Caco-2 (cell line): ENCODE results near the gene CRABP1. TPM values are rescaled to one million over a fixed set of nuclear protein-coding genes. Genes with fewer than 3 reads are reported as not detected.

ENCODE experiments used
- BruUV-seq: library from RNA; stranded (reverse); fragments of 400-500 nt; replicated peaks from 2 replicates; lab custom pipeline; 2021; lab: Mats Ljungman, UMichigan
- CTCF ChIA-PET: fragments of 300-600 bp; sonication (Branson Sonifier 250); formaldehyde crosslinking; loops from one replicate; lab custom pipeline; 2022; ENCODE audit warnings: antibody characterized with exemption; lab: Charles Lee
- POLR2A ChIA-PET: fragments of 300-600 bp; sonication (Branson Sonifier 250); formaldehyde crosslinking; loops from one replicate; lab custom pipeline; 2022; ENCODE audit warnings: antibody characterized with exemption; lab: Charles Lee
- DNase-seq, 2 experiments: peaks; one replicate each; pipeline versions ENCODE4 v3.0.0 to v3.0.0-alpha.2; 2020 to 2022
- H3K27me3 ChIP-seq: replicated peaks from 2 replicates; pipeline ENCODE4 v1.6.0; 2011; ENCODE audit warnings: low read length; ENCODE audit not compliant: control insufficient read depth, insufficient read depth
- H3K36me3 ChIP-seq: 2 replicates; pipeline ENCODE4 v1.5.1; 2011; ENCODE audit warnings: low read length; ENCODE audit not compliant: control insufficient read depth, insufficient read depth
- H3K4me1 ChIP-seq: fragments of 250-450 bp; sonication (Bioruptor Pico); 2 replicates; pipeline ENCODE4 v1.5.1; 2020; ENCODE audit warnings: mild to moderate bottlenecking
- H3K4me3 ChIP-seq: 2 replicates; pipeline ENCODE4 v1.5.1; 2011; ENCODE audit warnings: low read depth, mild to moderate bottlenecking, control low read depth, low read length
- H3K9me3 ChIP-seq: fragments of 250-450 bp; sonication (Bioruptor Pico); 2 replicates; pipeline ENCODE4 v1.5.1; 2020; ENCODE audit warnings: mild to moderate bottlenecking, moderate library complexity
- H3K27ac Mint-ChIP-seq: one replicate; pipeline ENCODE4 v1.8.0; 2022; ENCODE audit warnings: mixed read lengths; ENCODE audit not compliant: unreplicated experiment
- H3K27me3 Mint-ChIP-seq: one replicate; pipeline ENCODE4 v1.8.0; 2022; ENCODE audit warnings: mixed read lengths; ENCODE audit not compliant: insufficient read depth, unreplicated experiment
- H3K36me3 Mint-ChIP-seq: one replicate; pipeline ENCODE4 v1.8.0; 2022; ENCODE audit warnings: mild to moderate bottlenecking, mixed read lengths; ENCODE audit not compliant: insufficient read depth, unreplicated experiment
- H3K4me1 Mint-ChIP-seq: one replicate; pipeline ENCODE4 v1.8.0; 2022; ENCODE audit warnings: low read depth, mixed read lengths; ENCODE audit not compliant: unreplicated experiment
- H3K4me3 Mint-ChIP-seq: one replicate; pipeline ENCODE4 v1.8.0; 2022; ENCODE audit warnings: mild to moderate bottlenecking, moderate library complexity, mixed read lengths; ENCODE audit not compliant: unreplicated experiment
- H3K9me3 Mint-ChIP-seq: one replicate; pipeline ENCODE4 v1.8.0; 2022; ENCODE audit warnings: mixed read lengths; ENCODE audit not compliant: unreplicated experiment
- CTCF ChIP-seq, 2 experiments: fragments of 200-600 bp in 1 of 2; IDR thresholded peaks; 1 replicate in 1 of 2; 2 replicates in 1 of 2; pipeline versions ENCODE4 v1.5.1 to v1.8.0; 2011 to 2022; ENCODE audit warnings: antibody characterized with exemption in 1 of 2, control low read depth in 1 of 2, inconsistent platforms in 1 of 2, low read depth in 1 of 2, low read length in 1 of 2, mild to moderate bottlenecking in 1 of 2, moderate library complexity in 1 of 2; ENCODE audit not compliant: insufficient read depth in 1 of 2, severe bottlenecking in 1 of 2, unreplicated experiment in 1 of 2
- intact Hi-C: fragments of 100-400 bp; cut with micrococcal nuclease; formaldehyde crosslinking; loops from one replicate; pipeline ENCODE4 v1.10.0; 2022; ENCODE audit not compliant: unreplicated experiment
- total RNA-seq: library from RNA; stranded (reverse); gene quantifications from 2 replicates; pipeline ENCODE4 v1.2.3, GENCODE V29; 2022

Gene CRABP1
- total RNA-seq, 1 experiment from 2014 or later = 113 TPM

GRCh38 chr15:78329625-78330024 lies 10.5 kb upstream of the CRABP1 start:
- Mint-ChIP-seq H3K36me3 (no peaks in the 10 kb centered on the region), H3K4me1 (peaks cover 8% of the 10 kb centered on the region), H3K4me3 (no peak overlapping the region), H3K27ac (no peak overlapping the region), H3K9me3 (no peaks in the 10 kb centered on the region), H3K27me3 (no peaks in the 10 kb centered on the region)
- intact Hi-C loops = no loop called here
- TF ChIP-seq CTCF (IDR thresholded peaks at IDR 0.05; ENCODE audit: insufficient read depth in 1 of 2, low read depth in 1 of 2, low read length in 1 of 2, severe bottlenecking in 1 of 2, unreplicated experiment in 1 of 2) = no peak
- Histone ChIP-seq H3K4me1 (peaks cover 11% of the 10 kb centered on the region), H3K36me3 (no peaks in the 10 kb centered on the region), H3K9me3 (no peaks in the 10 kb centered on the region), H3K27me3 (no peaks in the 10 kb centered on the region), H3K4me3 (no peak overlapping the region)
- CTCF ChIA-PET = no interaction called here
- no TSS peak for BruUV-seq
- POLR2A ChIA-PET = interaction anchor here (0.6 kb wide), 1 partner anchor 30 kb away, joined by 4 read pairs; the partner anchor contains the start of gene SKIC8
- no peak for DNase-seq

- no peaks in the 10 kb centered on the region for H3K4me1 ChIP-seq
- DNase-seq = no peak
- Mint-ChIP-seq H3K4me1 (peaks cover 6% of the 10 kb centered on the region), H3K27me3 (no peaks in the 10 kb centered on the region), H3K36me3 (no peaks in the 10 kb centered on the region), H3K27ac (no peak overlapping the region), H3K4me3 (no peak overlapping the region), H3K9me3 (no peaks in the 10 kb centered on the region)
- intact Hi-C loops = loop anchor here (5.0 kb wide), 1 partner anchor 37 kb away; no protein-coding TSS in a partner anchor
- POLR2A ChIA-PET = no interaction called here
- no peak for TF ChIP-seq CTCF (IDR thresholded peaks at IDR 0.05; ENCODE audit: insufficient read depth in 1 of 2, low read depth in 1 of 2, low read length in 1 of 2, severe bottlenecking in 1 of 2, unreplicated experiment in 1 of 2)
- H3K4me3 ChIP-seq = no peak overlapping the region
- no TSS peak for BruUV-seq
- CTCF ChIA-PET = no interaction called here
- no peaks in the 10 kb centered on the region for H3K9me3 ChIP-seq
- no peaks in the 10 kb centered on the region for H3K27me3 ChIP-seq
- H3K36me3 ChIP-seq = no peaks in the 10 kb centered on the region
Measured at GRCh38 chr15:78334845-78335244, 5.3 kb upstream of the CRABP1 start.

GRCh38 chr15:78335985-78336384 lies 4.2 kb upstream of the CRABP1 start:
- Mint-ChIP-seq H3K27ac (no peak overlapping the region), H3K4me3 (no peak overlapping the region), H3K9me3 (no peaks in the 10 kb centered on the region), H3K36me3 (no peaks in the 10 kb centered on the region), H3K4me1 (peaks cover 6% of the 10 kb centered on the region), H3K27me3 (no peaks in the 10 kb centered on the region)
- no peak for DNase-seq
- intact Hi-C loops = loop anchor here (5.0 kb wide), 1 partner anchor 36 kb away; no protein-coding TSS in a partner anchor
- 0 out of 2 replicates have a peak, but pooled peaks cover 3% of the 10 kb centered on the region for H3K4me1 ChIP-seq
- no peak for TF ChIP-seq CTCF (IDR thresholded peaks at IDR 0.05; ENCODE audit: insufficient read depth in 1 of 2, low read depth in 1 of 2, low read length in 1 of 2, severe bottlenecking in 1 of 2, unreplicated experiment in 1 of 2)
- ChIA-PET CTCF (no interaction called here), POLR2A (no interaction called here)
- BruUV-seq = no TSS peak
- no peak overlapping the region for H3K4me3 ChIP-seq
- H3K27me3 ChIP-seq = no peaks in the 10 kb centered on the region
- no peaks in the 10 kb centered on the region for H3K36me3 ChIP-seq
- H3K9me3 ChIP-seq = no peaks in the 10 kb centered on the region
